AG04450 (cell line): ENCODE measurements around the gene SH3GL3. TPM values are rescaled to one million over a fixed set of nuclear protein-coding genes. Genes with fewer than 3 reads are reported as not detected.

Experiments used
- CTCF ChIA-PET: fragments of 300-600, 350-600 bp; formaldehyde crosslinking; extraction: SDS; loops from one replicate; lab custom pipeline; 2022; ENCODE audit warnings: antibody characterized with exemption, inconsistent platforms; lab: Charles Lee
- POLR2A ChIA-PET: fragments of 350-600 bp; formaldehyde crosslinking; extraction: SDS; loops from one replicate; lab custom pipeline; 2021; ENCODE audit warnings: antibody characterized with exemption, inconsistent platforms; lab: Yijun Ruan, JAX
- DNase-seq: peaks from one replicate; pipeline ENCODE4 v3.0.0-alpha.2; 2011; ENCODE audit warnings: low read depth, low spot score
- H3K27ac ChIP-seq: one replicate; pipeline ENCODE4 v1.5.1; 2012; ENCODE audit warnings: low read depth, low read length, control low read depth
- H3K27me3 ChIP-seq: one replicate; pipeline ENCODE4 v1.6.0; 2012; ENCODE audit warnings: low read length; ENCODE audit not compliant: control insufficient read depth, insufficient read depth
- H3K4me3 ChIP-seq: 2 replicates; pipeline ENCODE4 v1.5.1; 2011; ENCODE audit warnings: mild to moderate bottlenecking, low read depth, low read length, control low read depth
- H3K9me3 ChIP-seq: 2 replicates; pipeline ENCODE4 v1.5.1; 2012; ENCODE audit warnings: low read length; ENCODE audit not compliant: control insufficient read depth, insufficient read depth
- CTCF ChIP-seq: IDR thresholded peaks from 2 replicates; pipeline ENCODE4 v1.5.1; 2011; ENCODE audit warnings: low read depth, low read length, control low read depth, inconsistent platforms
- polyA plus RNA-seq: library from polyadenylated mRNA; depleted of rRNA; stranded (reverse); fragments of >200 nt; gene quantifications from 2 replicates; pipeline ENCODE4 v1.2.3, GENCODE V29; 2011

The SH3GL3 gene
- polyA plus RNA-seq, 1 experiment: not detected

GRCh38 chr15:83538682-83539081, 91.5 kb downstream of the SH3GL3 start:
- CTCF ChIA-PET: interaction anchor here (0.9 to 1.2 kb wide), 2 partner anchors 9 to 27 kb away, joined by 3 to 10 read pairs; no protein-coding TSS in a partner anchor
- POLR2A ChIA-PET: no interaction called here
- H3K9me3 ChIP-seq: no peaks in the 10 kb centered on the region
- DNase-seq: no peak
- no peak overlapping the region for H3K27ac ChIP-seq
- TF ChIP-seq CTCF: no peak
- H3K27me3 ChIP-seq: no peaks in the 10 kb centered on the region
- no peak overlapping the region for H3K4me3 ChIP-seq

- TF ChIP-seq CTCF: no peak
- H3K4me3 ChIP-seq: no peak overlapping the region
- ChIA-PET CTCF (no interaction called here), POLR2A (no interaction called here)
- peaks cover 2% of the 10 kb centered on the region for H3K27me3 ChIP-seq
- no peak for DNase-seq
- H3K27ac ChIP-seq: no peak overlapping the region
- H3K9me3 ChIP-seq: no peaks in the 10 kb centered on the region
These were observed 98.8 kb downstream of the SH3GL3 start for GRCh38 chr15:83545804-83546511.

GRCh38 chr15:83546512-83546888, 99.4 kb downstream of the SH3GL3 start:
- POLR2A ChIA-PET: no interaction called here
- no peak for TF ChIP-seq CTCF
- no peak for DNase-seq
- H3K9me3 ChIP-seq: no peaks in the 10 kb centered on the region
- H3K4me3 ChIP-seq: no peak overlapping the region
- CTCF ChIA-PET: no interaction called here
- no peak overlapping the region for H3K27ac ChIP-seq
- peaks cover 2% of the 10 kb centered on the region for H3K27me3 ChIP-seq

- ChIA-PET CTCF (interaction anchor here (1.2 to 1.6 kb wide), 3 partner anchors 12 to 299 kb away, joined by 4 to 8 read pairs (median 4); no protein-coding TSS in a partner anchor), POLR2A (no interaction called here)
- H3K9me3 ChIP-seq: no peaks in the 10 kb centered on the region
These were observed 100.0 kb downstream of the SH3GL3 start for GRCh38 chr15:83547168-83547567.

More at GRCh38 chr15:83547168-83547567, 100.0 kb downstream of the SH3GL3 start:
- no peak for DNase-seq
- Histone ChIP-seq H3K27me3 (peaks cover 2% of the 10 kb centered on the region), H3K4me3 (no peak overlapping the region), H3K27ac (no peak overlapping the region)
- no peak for TF ChIP-seq CTCF
